Glutamatergic neuron (in vitro differentiated cells): ENCODE data around the gene LIMS1. TPM values are rescaled to one million over a fixed set of nuclear protein-coding genes. Genes with fewer than 3 reads are reported as not detected.

ENCODE experiments used
- DNase-seq: peaks from one replicate; pipeline ENCODE4 v3.0.0; 2022
- H3K27ac Mint-ChIP-seq: one replicate; pipeline ENCODE4 v1.8.0; 2020; ENCODE audit warnings: mild to moderate bottlenecking, mixed read lengths, inconsistent platforms; ENCODE audit not compliant: unreplicated experiment
- H3K27me3 Mint-ChIP-seq: one replicate; pipeline ENCODE4 v1.8.0; 2020; ENCODE audit warnings: mild to moderate bottlenecking, moderate library complexity, mixed read lengths, inconsistent platforms; ENCODE audit not compliant: unreplicated experiment
- H3K36me3 Mint-ChIP-seq: one replicate; pipeline ENCODE4 v1.8.0; 2020; ENCODE audit warnings: mild to moderate bottlenecking, mixed read lengths, inconsistent platforms; ENCODE audit not compliant: unreplicated experiment
- H3K4me1 Mint-ChIP-seq: one replicate; pipeline ENCODE4 v1.8.0; 2020; ENCODE audit warnings: mild to moderate bottlenecking, low read depth, mixed read lengths, inconsistent platforms; ENCODE audit not compliant: unreplicated experiment
- H3K4me3 Mint-ChIP-seq: one replicate; pipeline ENCODE4 v1.8.0; 2020; ENCODE audit warnings: mild to moderate bottlenecking, mixed read lengths, inconsistent platforms; ENCODE audit not compliant: unreplicated experiment
- H3K9me3 Mint-ChIP-seq: one replicate; pipeline ENCODE4 v1.8.0; 2020; ENCODE audit warnings: mild to moderate bottlenecking, moderate library complexity, mixed read lengths, inconsistent platforms; ENCODE audit not compliant: unreplicated experiment
- total RNA-seq: library from RNA; stranded (reverse); fragmentation: NEBNext Ultra II Directional; extraction: Animal tissue kit (Norgen Biotek cat#: 25700); gene quantifications from one replicate; pipeline ENCODE4 v1.2.1, GENCODE V29; 2021; ENCODE audit not compliant: unreplicated experiment
- TF ChIP-seq, protein P1 (sequence below): fragments of 200-600 bp; sonication (generic); IDR thresholded peaks from one replicate; pipeline ENCODE4 v1.5.0; 2021; ENCODE audit not compliant: partially characterized antibody, unreplicated experiment

Gene LIMS1
- total RNA-seq, 1 donor from 2014 or later: 18.5 TPM

DNA sequence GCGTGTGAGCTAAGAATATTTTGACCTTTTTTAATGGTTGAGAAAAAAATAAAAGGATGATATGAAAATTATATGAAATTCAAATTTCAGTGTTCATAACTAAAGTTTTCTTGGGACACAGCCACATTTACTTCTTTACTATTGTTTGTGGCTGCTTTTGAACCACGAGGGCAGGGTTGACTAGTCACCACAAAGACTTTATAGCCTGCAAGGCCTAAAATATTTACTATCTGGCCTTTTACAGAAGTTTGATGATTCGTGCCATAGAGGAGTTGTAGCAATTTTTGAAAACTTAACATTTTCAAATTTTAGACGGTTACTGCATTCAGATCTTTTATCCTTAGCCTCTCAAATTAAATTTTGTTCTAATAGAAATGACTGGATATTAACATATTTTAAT, 69.9 kb downstream of the LIMS1 start:
- TF ChIP-seq, protein P1, sequence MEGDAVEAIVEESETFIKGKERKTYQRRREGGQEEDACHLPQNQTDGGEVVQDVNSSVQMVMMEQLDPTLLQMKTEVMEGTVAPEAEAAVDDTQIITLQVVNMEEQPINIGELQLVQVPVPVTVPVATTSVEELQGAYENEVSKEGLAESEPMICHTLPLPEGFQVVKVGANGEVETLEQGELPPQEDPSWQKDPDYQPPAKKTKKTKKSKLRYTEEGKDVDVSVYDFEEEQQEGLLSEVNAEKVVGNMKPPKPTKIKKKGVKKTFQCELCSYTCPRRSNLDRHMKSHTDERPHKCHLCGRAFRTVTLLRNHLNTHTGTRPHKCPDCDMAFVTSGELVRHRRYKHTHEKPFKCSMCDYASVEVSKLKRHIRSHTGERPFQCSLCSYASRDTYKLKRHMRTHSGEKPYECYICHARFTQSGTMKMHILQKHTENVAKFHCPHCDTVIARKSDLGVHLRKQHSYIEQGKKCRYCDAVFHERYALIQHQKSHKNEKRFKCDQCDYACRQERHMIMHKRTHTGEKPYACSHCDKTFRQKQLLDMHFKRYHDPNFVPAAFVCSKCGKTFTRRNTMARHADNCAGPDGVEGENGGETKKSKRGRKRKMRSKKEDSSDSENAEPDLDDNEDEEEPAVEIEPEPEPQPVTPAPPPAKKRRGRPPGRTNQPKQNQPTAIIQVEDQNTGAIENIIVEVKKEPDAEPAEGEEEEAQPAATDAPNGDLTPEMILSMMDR: no peak
- H3K9me3 Mint-ChIP-seq: no peaks in the 10 kb centered on the region
- H3K27ac Mint-ChIP-seq: no peak overlapping the region
- H3K36me3 Mint-ChIP-seq: no peaks in the 10 kb centered on the region
- H3K27me3 Mint-ChIP-seq: peaks cover 3% of the 10 kb centered on the region
- H3K4me1 Mint-ChIP-seq: peaks cover 10% of the 10 kb centered on the region
- no peak for DNase-seq
- H3K4me3 Mint-ChIP-seq: no peak overlapping the region

DNA sequence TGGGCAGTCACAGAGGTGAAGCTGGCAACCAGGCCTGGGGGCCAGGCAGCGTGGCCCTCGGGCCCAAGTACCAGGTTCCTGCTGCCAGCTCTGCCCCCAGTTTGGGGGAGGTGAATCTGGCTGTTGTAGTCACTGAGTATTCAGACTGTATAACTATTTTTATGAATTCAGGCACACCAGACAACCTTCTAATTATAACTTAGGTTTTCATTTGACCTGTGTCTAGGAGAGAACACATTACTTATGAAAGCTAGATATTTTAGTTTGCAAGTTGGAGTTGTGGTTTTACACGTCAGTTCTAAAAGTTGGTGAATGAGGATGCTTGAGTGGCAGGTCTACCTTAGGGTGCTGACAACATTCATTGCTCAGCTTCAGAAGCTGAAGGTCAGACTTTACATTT, 71.7 kb downstream of the LIMS1 start:
- Mint-ChIP-seq H3K4me1 (peaks cover 13% of the 10 kb centered on the region), H3K4me3 (no peak overlapping the region), H3K27ac (no peak overlapping the region), H3K9me3 (no peaks in the 10 kb centered on the region), H3K27me3 (peaks cover 3% of the 10 kb centered on the region), H3K36me3 (no peaks in the 10 kb centered on the region)
- no peak for DNase-seq
- TF ChIP-seq, protein P1: no peak

DNA sequence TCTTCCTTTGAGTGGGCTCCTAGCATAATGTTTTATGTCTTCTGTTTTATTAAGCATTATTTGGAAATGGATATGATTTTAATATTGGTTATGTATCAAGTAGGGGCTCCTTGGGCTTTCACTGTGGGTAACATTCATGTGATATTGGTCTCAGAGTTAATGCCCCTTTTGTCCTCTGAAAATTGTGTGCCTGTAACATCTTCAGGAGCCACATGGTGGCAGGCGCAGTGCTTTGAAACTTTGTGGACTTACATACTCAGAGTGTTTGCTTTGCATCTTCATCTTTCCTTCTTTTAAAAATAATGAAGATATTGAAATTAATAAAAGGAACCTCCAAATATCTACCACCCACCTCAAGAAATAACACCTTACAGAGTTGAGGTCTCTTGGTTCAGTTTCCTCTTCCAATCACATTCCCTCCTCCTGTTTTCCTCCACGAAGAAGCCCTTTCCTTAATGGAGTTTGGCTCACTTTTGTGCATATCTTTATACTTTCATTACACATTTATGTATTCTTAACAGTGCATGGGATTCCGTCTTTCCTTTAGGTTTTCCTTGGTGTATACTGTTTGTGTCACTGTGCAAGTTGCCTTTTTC, 73.5 kb downstream of the LIMS1 start:
- Mint-ChIP-seq H3K36me3 (no peaks in the 10 kb centered on the region), H3K27me3 (peaks cover 3% of the 10 kb centered on the region), H3K27ac (no peak overlapping the region), H3K9me3 (no peaks in the 10 kb centered on the region), H3K4me3 (no peak overlapping the region), H3K4me1 (peaks cover 20% of the 10 kb centered on the region)
- TF ChIP-seq, protein P1: no peak
- no peak for DNase-seq

DNA sequence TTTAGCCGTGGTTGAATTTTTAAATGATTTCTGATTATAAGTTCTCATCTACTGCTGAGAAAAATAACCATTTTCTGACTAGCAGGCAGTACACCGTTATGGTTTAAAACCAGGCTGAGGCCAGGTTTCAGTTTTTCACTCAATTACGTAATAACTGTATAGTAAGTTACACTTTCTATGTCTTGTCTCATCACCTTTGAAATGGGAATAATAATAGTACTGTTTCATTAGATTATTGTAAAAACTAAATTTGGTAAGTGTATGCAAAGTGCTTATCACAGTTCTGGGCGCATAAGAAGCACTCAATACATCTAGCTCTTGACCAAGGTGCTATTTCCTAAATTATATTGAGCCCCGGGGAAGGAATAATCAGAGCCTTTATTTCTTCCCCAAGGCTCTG, 76.8 kb downstream of the LIMS1 start:
- TF ChIP-seq, protein P1: no peak
- no peak for DNase-seq
- H3K4me1 Mint-ChIP-seq: peaks cover 44% of the 10 kb centered on the region
- H3K9me3 Mint-ChIP-seq: peaks cover 4% of the 10 kb centered on the region
- no peak overlapping the region for H3K4me3 Mint-ChIP-seq
- H3K27me3 Mint-ChIP-seq: peaks cover 5% of the 10 kb centered on the region
- no peaks in the 10 kb centered on the region for H3K36me3 Mint-ChIP-seq
- H3K27ac Mint-ChIP-seq: no peak overlapping the region

DNA sequence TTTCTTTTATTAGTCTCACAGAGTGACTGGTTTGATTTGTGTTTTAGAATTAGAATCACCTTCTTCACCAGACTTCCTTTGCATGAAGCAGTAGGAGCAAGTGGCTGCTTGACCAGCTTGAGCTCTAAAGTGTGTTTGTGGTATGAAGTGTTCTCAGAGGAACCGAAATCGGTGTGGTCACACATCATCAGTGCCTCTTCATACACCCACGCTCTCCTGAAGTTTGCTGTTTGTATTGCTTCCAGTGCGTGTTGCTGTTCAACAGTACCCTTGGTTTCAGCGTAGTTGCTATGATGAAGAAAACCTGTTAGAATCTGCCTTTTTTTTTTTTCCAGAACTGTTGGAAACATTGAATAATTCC, 77.9 kb downstream of the LIMS1 start:
- Mint-ChIP-seq H3K4me1 (peaks cover 46% of the 10 kb centered on the region), H3K27me3 (peaks cover 2% of the 10 kb centered on the region), H3K4me3 (no peak overlapping the region), H3K27ac (peak overlapping the region; percentile 18), H3K9me3 (peaks cover 4% of the 10 kb centered on the region), H3K36me3 (no peaks in the 10 kb centered on the region)
- TF ChIP-seq, protein P1: no peak
- DNase-seq: no peak
